Endodermal cell (in vitro differentiated cells): Measurements from ENCODE around the gene NFIC. TPM values are rescaled to one million over a fixed set of nuclear protein-coding genes. Genes with fewer than 3 reads are reported as not detected.

ENCODE experiments used
- DNase-seq: peaks from one replicate; pipeline ENCODE4 v3.0.0-alpha.2; 2017
- H3K27ac ChIP-seq: 2 replicates; pipeline ENCODE4 v1.5.1; 2013; ENCODE audit warnings: mild to moderate bottlenecking, low read depth, low read length, moderate library complexity
- H3K27me3 ChIP-seq: 2 replicates; pipeline ENCODE4 v1.6.1; 2013; ENCODE audit warnings: mild to moderate bottlenecking, low read length, moderate library complexity; ENCODE audit not compliant: insufficient read depth, control insufficient read depth, poor library complexity, severe bottlenecking
- H3K36me3 ChIP-seq: 2 replicates; pipeline ENCODE4 v1.7.0; 2013; ENCODE audit warnings: mild to moderate bottlenecking, low read length, moderate library complexity; ENCODE audit not compliant: control insufficient read depth, insufficient read depth
- H3K4me1 ChIP-seq: one replicate; pipeline ENCODE4 v1.7.0; 2013; ENCODE audit warnings: low read length; ENCODE audit not compliant: control insufficient read depth, insufficient read depth
- H3K4me3 ChIP-seq: 2 replicates; pipeline ENCODE4 v1.5.1; 2013; ENCODE audit warnings: mild to moderate bottlenecking, low read length, moderate library complexity
- H3K9ac ChIP-seq: 2 replicates; pipeline ENCODE4 v1.6.1; 2013; ENCODE audit warnings: mild to moderate bottlenecking, low read length, moderate library complexity; ENCODE audit not compliant: poor library complexity, severe bottlenecking; ENCODE audit errors: extremely low read depth
- H3K9me3 ChIP-seq: 2 replicates; pipeline ENCODE4 v1.6.1; 2013; ENCODE audit warnings: mild to moderate bottlenecking, low read length, moderate library complexity; ENCODE audit not compliant: control insufficient read depth
- H3K27ac Mint-ChIP-seq: 2 replicates; pipeline ENCODE4 v1.8.0; 2020; ENCODE audit warnings: mixed read lengths
- H3K27me3 Mint-ChIP-seq: 2 replicates; pipeline ENCODE4 v1.8.0; 2021; ENCODE audit warnings: mild to moderate bottlenecking, mixed read lengths; ENCODE audit not compliant: insufficient read depth
- H3K36me3 Mint-ChIP-seq: 2 replicates; pipeline ENCODE4 v1.8.0; 2020; ENCODE audit warnings: low read depth, mixed read lengths
- H3K4me1 Mint-ChIP-seq: 2 replicates; pipeline ENCODE4 v1.8.0; 2020; ENCODE audit warnings: mixed read lengths
- H3K4me3 Mint-ChIP-seq: 2 replicates; pipeline ENCODE4 v1.8.0; 2020; ENCODE audit warnings: mild to moderate bottlenecking, moderate library complexity, mixed read lengths
- H3K9me3 Mint-ChIP-seq: 2 replicates; pipeline ENCODE4 v1.8.0; 2020; ENCODE audit warnings: mild to moderate bottlenecking, mixed read lengths
- CTCF ChIP-seq: fragments of 200-600 bp; sonication (generic); conservative IDR thresholded peaks from 2 replicates; pipeline ENCODE4 v1.5.0; 2021; ENCODE audit warnings: antibody characterized with exemption, mild to moderate bottlenecking
- WGBS, 2 experiments: methylation state at CpG; one replicate each; pipeline versions ENCODE4 v1.1.5 to v1.1.7; 2013; ENCODE audit warnings: missing lambda C conversion rate in 2 of 2, mixed read lengths in 1 of 2; ENCODE audit not compliant: insufficient coverage in 1 of 2, insufficient read length in 1 of 2; 5-methylcytosine and 5-hydroxymethylcytosine counted together
- total RNA-seq, 2 donors: library from RNA; stranded (reverse); fragmentation: NEBNext Ultra II Directional in 1 of 2; extraction: Animal tissue kit (Norgen Biotek cat#: 25700) in 1 of 2; gene quantifications; 2 replicates in 1 of 2; 3 replicates in 1 of 2; pipeline ENCODE4 v1.2.1, GENCODE V29; 2021

NFIC gene
- total RNA-seq, 2 donors from 2014 or later = 5.2 to 6.6 TPM

GRCh38 chr19:3517638-3518037, 151.3 kb downstream of the NFIC start:
- Histone ChIP-seq H3K27ac (no peak overlapping the region), H3K4me1 (no peaks in the 10 kb centered on the region), H3K27me3 (no peaks in the 10 kb centered on the region), H3K9me3 (no peaks in the 10 kb centered on the region), H3K9ac (no peak overlapping the region), H3K36me3 (peaks cover 20% of the 10 kb centered on the region), H3K4me3 (no peak overlapping the region)
- WGBS, 2 experiments = 93% methylated on average over 2 of the region's 2 CpGs; no CpG with 5 or more reads in 1 of the 2 experiments
- Mint-ChIP-seq H3K27me3 (no peaks in the 10 kb centered on the region), H3K27ac (no peak overlapping the region), H3K36me3 (peaks cover 14% of the 10 kb centered on the region), H3K4me3 (no peak overlapping the region), H3K9me3 (no peaks in the 10 kb centered on the region), H3K4me1 (peaks cover 5% of the 10 kb centered on the region)
- no peak for TF ChIP-seq CTCF
- no peak for DNase-seq

- H3K4me3 ChIP-seq = no peak overlapping the region
- no peaks in the 10 kb centered on the region for H3K27me3 Mint-ChIP-seq
- H3K9ac ChIP-seq = no peak overlapping the region
- DNase-seq = peak; percentile 62
- H3K9me3 Mint-ChIP-seq = no peaks in the 10 kb centered on the region
- H3K27ac ChIP-seq = no peak overlapping the region
- H3K27ac Mint-ChIP-seq = no peak overlapping the region
- TF ChIP-seq CTCF = no peak
- H3K36me3 Mint-ChIP-seq = peaks cover 14% of the 10 kb centered on the region
- H3K27me3 ChIP-seq = no peaks in the 10 kb centered on the region
- H3K4me1 ChIP-seq = no peaks in the 10 kb centered on the region
- WGBS, 2 experiments = 79 to 82% methylated on average over 7 to 10 of the region's 10 CpGs
- peaks cover 5% of the 10 kb centered on the region for H3K4me1 Mint-ChIP-seq
- no peak overlapping the region for H3K4me3 Mint-ChIP-seq
- H3K36me3 ChIP-seq = peaks cover 19% of the 10 kb centered on the region
- H3K9me3 ChIP-seq = no peaks in the 10 kb centered on the region
Observed at GRCh38 chr19:3518255-3518654, 151.9 kb downstream of the NFIC start.

GRCh38 chr19:3518659-3519058, 152.3 kb downstream of the NFIC start:
- DNase-seq = no peak
- H3K27ac Mint-ChIP-seq = peak overlapping the region; percentile 58
- H3K4me1 Mint-ChIP-seq = peaks cover 5% of the 10 kb centered on the region
- H3K27ac ChIP-seq = no peak overlapping the region
- no peaks in the 10 kb centered on the region for H3K9me3 Mint-ChIP-seq
- H3K36me3 ChIP-seq = peaks cover 15% of the 10 kb centered on the region
- H3K27me3 Mint-ChIP-seq = no peaks in the 10 kb centered on the region
- no peak for TF ChIP-seq CTCF
- WGBS, 2 experiments = 89 to 100% methylated on average over 2 of the region's 2 CpGs
- H3K4me1 ChIP-seq = no peaks in the 10 kb centered on the region
- no peak overlapping the region for H3K4me3 Mint-ChIP-seq
- no peaks in the 10 kb centered on the region for H3K27me3 ChIP-seq
- peaks cover 14% of the 10 kb centered on the region for H3K36me3 Mint-ChIP-seq
- H3K9me3 ChIP-seq = no peaks in the 10 kb centered on the region
- no peak overlapping the region for H3K9ac ChIP-seq
- H3K4me3 ChIP-seq = no peak overlapping the region

Other genes starting within 250 kb of the NFIC start
- gene GNA15, start 230.6 kb upstream of the NFIC start, total RNA-seq = not detected
- not detected for gene S1PR4, start 187.8 kb upstream of the NFIC start, total RNA-seq
- gene NCLN, start 180.7 kb upstream of the NFIC start, total RNA-seq = 10 to 100 TPM; 80.6 to 91.2 TPM
- gene CELF5, start 141.9 kb upstream of the NFIC start, total RNA-seq = 1 to 10 TPM; 2.6 to 3.5 TPM
- gene SMIM24, start 113.9 kb downstream of the NFIC start, total RNA-seq = not detected
- not detected for gene SMIM44, start 116.9 kb downstream of the NFIC start, total RNA-seq
- 10 to 100 TPM; 13.4 to 14.3 TPM for gene DOHH, start 134.1 kb downstream of the NFIC start, total RNA-seq
- gene FZR1, start 139.7 kb downstream of the NFIC start, total RNA-seq = 10 to 100 TPM; 56.7 to 65.1 TPM
- gene TEKTIP1, start 172.6 kb downstream of the NFIC start, total RNA-seq = 1 to 10 TPM; 4.6 to 5.7 TPM
- gene MFSD12, start 191.0 kb downstream of the NFIC start, total RNA-seq = 10 to 100 TPM; 48.2 to 62.4 TPM
- gene HMG20B, start 206.4 kb downstream of the NFIC start, total RNA-seq = 100 to 1,000 TPM in 1 of 2 donors, 10 to 100 TPM in 1; 80.7 to 102 TPM
- gene GIPC3, start 218.9 kb downstream of the NFIC start, total RNA-seq = 1 to 10 TPM in 1 of 2 donors, under 1 TPM in 1; 0.93 to 1.5 TPM
- under 1 TPM; 0.29 to 0.42 TPM for gene TBXA2R, start 240.3 kb downstream of the NFIC start, total RNA-seq